ENCODE measurements around the gene LCP2.

- TF ChIP-seq CTCF (IDR thresholded peaks at IDR 0.05) (no peak), REST (IDR thresholded peaks at IDR 0.05; ENCODE audit: insufficient read depth in 1 of 2, low read depth in 2 of 2, low read length in 1 of 2) (no peak)
These were observed 40.2 kb downstream of the LCP2 start for GRCh38 chr5:170257370-170257769.

Data from Panc1 (cell line).